ENCODE measurements around the gene ING3. TPM values are rescaled to one million over a fixed set of nuclear protein-coding genes. Genes with fewer than 3 reads are reported as not detected.
"Not testable (repeated sequence)": the region's sequence is repeated elsewhere in the genome, so short reads cannot be mapped to it uniquely, and the experiment has no call there.

ING3 gene
- total RNA-seq, 1 experiment from 2014 or later: 29.2 TPM

DNA sequence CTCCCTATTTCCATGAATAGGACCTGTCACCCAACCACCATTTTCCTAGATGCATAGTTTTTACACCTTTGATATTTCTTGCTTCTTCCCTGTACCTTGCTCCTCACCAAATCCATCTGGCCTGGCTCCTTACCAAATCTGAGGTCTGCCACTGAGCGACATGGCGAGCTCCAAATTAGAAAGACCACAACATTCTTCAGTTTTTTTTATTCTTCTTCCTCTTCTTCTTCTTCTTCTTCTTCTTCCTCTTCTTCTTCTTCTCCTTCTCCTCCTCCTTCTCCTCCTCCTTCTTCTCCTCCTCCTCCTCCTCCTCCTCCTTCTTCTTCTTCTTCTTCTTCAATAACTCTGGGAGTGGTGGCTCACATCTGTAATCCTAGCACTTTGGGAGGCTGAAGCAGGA lies 45.1 kb downstream of the ING3 start:
- DNase-seq (ENCODE audit: low read depth, low spot score): no peak
- in situ Hi-C loops (cut with HindIII; ENCODE audit: low pct_unique_long_range_greater_than_20kb, low sequenced_read_pairs): no loop called here

- peak; percentile 77 for DNase-seq (ENCODE audit: low read depth, low spot score)
- in situ Hi-C loops (cut with HindIII; ENCODE audit: low pct_unique_long_range_greater_than_20kb, low sequenced_read_pairs): no loop called here
Measured at GRCh38 chr7:120996333-120996987, 45.9 kb downstream of the ING3 start.

DNA sequence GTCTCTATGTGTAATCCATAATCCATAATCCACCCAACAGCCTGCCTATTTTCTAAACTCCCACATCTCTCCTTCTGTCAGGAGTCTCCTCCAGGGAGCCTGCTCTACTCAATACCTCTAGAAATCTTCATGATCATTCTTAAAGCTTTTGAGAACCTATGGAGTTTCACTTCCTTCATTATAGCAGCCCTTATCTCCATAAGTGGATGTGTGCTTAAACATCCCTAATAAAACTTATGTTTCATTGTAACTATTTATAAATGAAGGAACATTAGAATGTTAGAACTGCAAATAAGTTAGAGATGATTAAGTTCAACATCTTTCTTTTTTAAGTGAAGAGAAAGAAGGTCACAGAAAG lies 46.4 kb downstream of the ING3 start:
- in situ Hi-C loops (cut with HindIII; ENCODE audit: low pct_unique_long_range_greater_than_20kb, low sequenced_read_pairs): no loop called here

DNA sequence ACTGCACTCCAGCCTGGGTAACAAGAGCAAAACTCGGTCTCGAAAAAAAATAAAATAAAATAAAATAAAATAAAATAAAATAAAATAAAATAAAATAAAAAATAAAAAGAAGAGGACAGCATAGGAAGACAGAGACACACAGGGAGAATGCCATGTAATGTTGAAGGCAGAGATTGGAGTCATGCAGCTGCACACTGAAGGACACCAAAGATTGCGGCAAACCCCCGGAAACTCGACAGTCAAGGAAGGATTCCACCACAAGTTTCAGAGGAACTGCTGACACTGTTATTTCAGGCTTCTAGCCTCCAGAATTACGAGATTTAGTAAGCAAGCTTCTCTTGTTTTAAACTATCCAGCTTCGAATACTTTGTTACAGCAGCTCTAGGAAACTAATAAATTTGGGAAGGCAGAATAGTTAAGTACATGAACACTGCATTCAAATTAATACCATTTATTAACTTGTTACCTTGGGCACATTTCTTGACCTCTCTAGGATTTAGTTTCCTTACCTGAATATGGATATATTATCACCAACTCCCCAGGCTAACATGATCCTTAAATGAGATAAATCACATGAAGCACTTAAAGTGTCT lies 47.4 kb downstream of the ING3 start:
- DNase-seq (ENCODE audit: low read depth, low spot score): no peak
- in situ Hi-C loops (cut with HindIII; ENCODE audit: low pct_unique_long_range_greater_than_20kb, low sequenced_read_pairs): no loop called here

More for the DNA sequence above, 46.4 kb downstream of the ING3 start:
- DNase-seq (ENCODE audit: low read depth, low spot score): no peak

GRCh38 chr7:120998520-120998919 lies 47.9 kb downstream of the ING3 start:
- in situ Hi-C loops (cut with HindIII; ENCODE audit: low pct_unique_long_range_greater_than_20kb, low sequenced_read_pairs): no loop called here
- no peak for DNase-seq (ENCODE audit: low read depth, low spot score)

DNA sequence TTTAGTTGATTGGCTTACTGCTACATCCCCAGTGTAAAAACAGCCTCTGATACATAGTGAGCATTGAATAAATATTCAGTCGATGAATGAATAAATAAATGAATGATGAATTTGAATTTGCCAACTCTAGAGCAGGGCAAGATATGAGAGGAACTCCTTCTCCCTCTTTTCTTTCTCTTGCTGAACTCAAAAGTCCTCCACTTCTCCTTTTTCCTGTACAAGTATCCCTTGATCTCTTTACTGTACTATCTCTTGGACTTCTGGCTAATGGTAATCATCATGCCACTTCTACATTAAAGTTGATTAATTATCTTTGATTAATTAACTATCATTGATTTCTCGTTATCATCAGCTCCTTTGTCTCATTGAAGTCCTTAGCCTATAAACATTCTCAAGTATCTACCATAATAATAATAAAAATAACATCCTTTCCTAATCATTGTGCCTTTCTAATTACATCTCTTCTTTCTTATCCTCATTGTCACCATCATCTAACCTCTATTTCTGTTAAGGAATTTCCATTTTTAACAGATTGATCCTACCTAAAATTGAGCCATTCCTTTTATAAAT lies 48.5 kb downstream of the ING3 start:
- in situ Hi-C loops (cut with HindIII; ENCODE audit: low pct_unique_long_range_greater_than_20kb, low sequenced_read_pairs): no loop called here
- no peak for DNase-seq (ENCODE audit: low read depth, low spot score)

GRCh38 chr7:121000081-121000983 lies 49.8 kb downstream of the ING3 start:
- no peak for DNase-seq (ENCODE audit: low read depth, low spot score)
- in situ Hi-C loops (cut with HindIII; ENCODE audit: low pct_unique_long_range_greater_than_20kb, low sequenced_read_pairs): no loop called here

DNA sequence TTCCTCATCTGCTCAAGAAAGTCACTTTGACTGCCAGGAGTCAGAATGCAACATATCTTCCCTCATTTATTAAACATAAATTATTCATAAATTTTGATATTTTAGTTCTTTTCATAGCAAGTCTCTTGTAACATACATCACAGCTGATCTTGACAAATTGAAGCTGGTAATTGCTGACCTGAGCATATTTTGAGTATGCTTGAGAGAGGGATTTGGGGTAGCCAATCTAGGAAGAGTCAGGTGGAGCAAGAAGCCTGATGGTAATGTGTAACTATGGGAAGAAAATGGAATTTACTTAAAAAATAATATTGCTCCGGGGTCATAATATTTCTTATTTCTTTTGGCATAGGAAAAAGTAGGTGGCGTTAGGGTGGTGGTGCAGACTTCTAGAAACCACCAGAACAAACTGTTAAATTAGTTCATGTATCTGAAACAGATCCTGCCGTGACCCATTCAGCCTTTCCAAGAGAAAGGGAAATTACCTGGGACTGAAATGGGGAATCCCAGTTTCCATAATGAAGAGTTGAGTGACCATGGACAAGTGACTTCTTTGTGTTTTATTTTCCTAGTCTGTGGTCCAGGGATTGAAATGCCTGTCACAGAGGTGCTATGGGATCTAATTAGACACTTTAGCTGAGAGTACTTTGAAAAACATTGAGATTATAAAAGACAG lies 50.8 kb downstream of the ING3 start:
- in situ Hi-C loops (cut with HindIII; ENCODE audit: low pct_unique_long_range_greater_than_20kb, low sequenced_read_pairs): no loop called here
- DNase-seq (ENCODE audit: low read depth, low spot score): no peak

- DNase-seq (ENCODE audit: low read depth, low spot score): no peak
- in situ Hi-C loops (cut with HindIII; ENCODE audit: low pct_unique_long_range_greater_than_20kb, low sequenced_read_pairs): no loop called here
Measured at GRCh38 chr7:121002048-121002756, 51.6 kb downstream of the ING3 start.

DNA sequence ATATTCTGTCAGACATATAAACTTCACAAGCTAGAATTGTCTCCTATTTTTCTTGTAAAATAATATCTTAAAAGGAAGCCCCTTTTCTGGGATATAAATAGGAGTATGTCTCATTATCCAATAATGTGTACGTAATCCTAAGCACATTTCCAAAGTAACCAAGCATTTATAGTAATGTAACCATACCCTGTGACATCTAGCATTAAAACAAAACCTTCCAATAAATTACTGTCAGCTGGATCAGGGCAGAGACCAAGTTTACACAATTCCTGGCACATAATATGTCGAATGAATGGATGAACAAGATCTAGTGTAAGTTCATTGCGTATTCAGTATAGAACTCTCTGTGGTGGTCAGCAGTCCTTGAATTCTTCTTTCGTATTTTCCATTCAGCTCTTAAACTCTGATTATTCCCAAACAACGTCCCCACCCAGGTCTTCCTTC lies 52.2 kb downstream of the ING3 start:
- DNase-seq (ENCODE audit: low read depth, low spot score): no peak
- in situ Hi-C loops (cut with HindIII; ENCODE audit: low pct_unique_long_range_greater_than_20kb, low sequenced_read_pairs): no loop called here

GRCh38 chr7:121003986-121004685 lies 53.6 kb downstream of the ING3 start:
- DNase-seq (ENCODE audit: low read depth, low spot score): no peak
- in situ Hi-C loops (cut with HindIII; ENCODE audit: low pct_unique_long_range_greater_than_20kb, low sequenced_read_pairs): no loop called here

DNA sequence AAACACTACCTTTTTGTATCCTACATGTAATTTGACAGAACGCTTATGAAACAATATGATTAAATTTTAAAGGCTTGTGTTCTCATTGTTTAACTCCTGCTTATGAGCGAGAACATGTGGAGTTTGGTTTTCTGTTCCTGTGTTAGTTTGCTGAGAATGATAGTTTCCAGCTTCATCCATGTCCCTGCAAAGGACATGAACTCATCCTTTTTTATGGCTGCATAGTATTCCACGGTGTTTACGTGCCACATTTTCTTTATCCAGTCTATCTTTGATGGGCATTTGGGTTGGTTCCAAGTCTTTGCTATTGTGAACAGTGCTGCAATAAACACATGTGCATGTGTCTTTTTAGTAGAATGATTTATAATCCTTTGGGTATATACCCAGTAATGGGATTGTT lies 54.5 kb downstream of the ING3 start:
- DNase-seq (ENCODE audit: low read depth, low spot score); in situ Hi-C loops (cut with HindIII; ENCODE audit: low pct_unique_long_range_greater_than_20kb, low sequenced_read_pairs): not testable (repeated sequence)

- peak; percentile 77 for DNase-seq (ENCODE audit: low read depth, low spot score)
- in situ Hi-C loops (cut with HindIII; ENCODE audit: low pct_unique_long_range_greater_than_20kb, low sequenced_read_pairs): no loop called here
Measured at GRCh38 chr7:121005996-121006584, 55.5 kb downstream of the ING3 start.

DNA sequence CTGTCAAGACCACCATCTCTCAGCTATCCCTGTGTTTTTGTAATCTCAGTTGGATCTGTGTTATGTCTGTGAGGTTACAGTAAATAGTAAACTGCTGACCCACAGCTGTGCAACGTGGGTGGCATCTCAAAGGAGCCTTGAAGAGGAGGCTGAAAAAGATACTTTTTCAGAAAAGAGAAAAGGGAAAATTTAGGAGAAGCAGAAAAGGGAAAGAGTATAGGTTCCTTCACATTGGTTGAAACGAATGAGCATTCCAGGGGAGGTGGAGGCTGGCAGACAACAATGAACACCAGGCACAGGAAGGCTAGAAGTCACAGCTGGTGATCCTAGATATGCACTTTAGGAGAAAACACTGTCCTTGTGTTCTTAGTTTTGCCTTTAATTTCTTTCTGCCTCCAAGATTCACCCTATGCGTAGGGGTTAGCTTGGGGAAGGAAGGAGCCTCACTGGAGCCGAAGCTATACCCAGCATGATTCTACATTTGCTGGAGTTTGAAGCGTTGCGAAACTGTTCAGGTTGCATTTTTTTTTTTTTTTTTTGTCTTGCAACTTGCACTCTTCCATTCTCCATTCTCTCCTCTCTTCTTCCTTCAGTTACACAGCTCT lies 56.2 kb downstream of the ING3 start:
- DNase-seq (ENCODE audit: low read depth, low spot score): no peak
- in situ Hi-C loops (cut with HindIII; ENCODE audit: low pct_unique_long_range_greater_than_20kb, low sequenced_read_pairs): no loop called here

- in situ Hi-C loops (cut with HindIII; ENCODE audit: low pct_unique_long_range_greater_than_20kb, low sequenced_read_pairs): no loop called here
- no peak for DNase-seq (ENCODE audit: low read depth, low spot score)
Measured at GRCh38 chr7:121008816-121009215, 58.2 kb downstream of the ING3 start.

DNA sequence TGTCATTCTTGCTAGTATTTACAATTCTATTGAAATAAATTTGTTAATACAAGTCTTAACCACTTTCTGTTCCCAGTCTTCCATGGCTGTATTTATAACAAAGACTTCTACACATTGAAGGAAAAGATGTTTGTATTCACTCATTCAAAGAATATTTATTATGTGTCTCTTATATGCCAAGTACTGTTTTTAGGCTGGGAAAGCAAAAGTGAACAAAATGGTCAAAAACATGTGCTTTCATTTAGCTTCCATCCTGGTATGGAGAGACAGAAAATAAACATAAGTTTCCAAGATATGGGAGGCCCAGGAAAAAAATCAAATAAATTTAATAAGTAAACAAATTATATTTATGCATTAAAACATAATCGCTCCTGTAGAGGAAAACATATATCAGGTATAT lies 60.8 kb downstream of the ING3 start:
- in situ Hi-C loops (cut with HindIII; ENCODE audit: low pct_unique_long_range_greater_than_20kb, low sequenced_read_pairs): no loop called here
- no peak for DNase-seq (ENCODE audit: low read depth, low spot score)

All from SK-MEL-5 (cell line).